GM23338 (cell line): ENCODE results near the gene ARHGEF37. TPM values are rescaled to one million over a fixed set of nuclear protein-coding genes. Genes with fewer than 3 reads are reported as not detected.

ENCODE experiments used
- ATAC-seq: fragments of 200-7000 bp; cut with Tn5 transposase; 3 replicates; pipeline ENCODE4 v1.9.1; 2020
- DNase-seq: peaks from one replicate; pipeline ENCODE4 v3.0.0-alpha.2; 2015; ENCODE audit warnings: low spot score
- H2AFZ ChIP-seq: fragments of 200-600 bp; sonication (generic); 2 replicates; pipeline ENCODE4 v1.8.0; 2016; ENCODE audit warnings: antibody characterized with exemption, mild to moderate bottlenecking, moderate library complexity
- H3F3A ChIP-seq: fragments of 200-600 bp; sonication (generic); replicated peaks from 2 replicates; pipeline ENCODE4 v1.8.0; 2017; ENCODE audit warnings: antibody characterized with exemption, mixed run types, low read depth
- H3K27ac ChIP-seq: fragments of 200-600 bp; sonication (generic); 2 replicates; pipeline ENCODE4 v1.6.1; 2016; ENCODE audit warnings: low read depth
- H3K27me3 ChIP-seq: fragments of 200-600 bp; sonication (generic); 2 replicates; pipeline ENCODE4 v1.8.0; 2016; ENCODE audit warnings: mild to moderate bottlenecking, mixed run types, moderate library complexity; ENCODE audit not compliant: insufficient read depth
- H3K36me3 ChIP-seq: fragments of 200-600 bp; sonication (generic); 2 replicates; pipeline ENCODE4 v1.8.0; 2016; ENCODE audit warnings: mild to moderate bottlenecking; ENCODE audit not compliant: insufficient read depth
- H3K4me1 ChIP-seq: fragments of 200-600 bp; sonication (generic); 2 replicates; pipeline ENCODE4 v1.8.0; 2016; ENCODE audit warnings: mild to moderate bottlenecking, moderate library complexity; ENCODE audit not compliant: insufficient read depth
- H3K4me2 ChIP-seq: fragments of 200-600 bp; sonication (generic); 2 replicates; pipeline ENCODE4 v1.7.1; 2017; ENCODE audit warnings: mixed run types
- H3K4me3 ChIP-seq: fragments of 200-600 bp; sonication (generic); 2 replicates; pipeline ENCODE4 v1.6.1; 2016; ENCODE audit warnings: mixed run types
- H3K79me2 ChIP-seq: fragments of 200-600 bp; sonication (generic); replicated peaks from 2 replicates; pipeline ENCODE4 v1.8.0; 2017; ENCODE audit warnings: mild to moderate bottlenecking; ENCODE audit not compliant: insufficient read depth
- H3K9me2 ChIP-seq: fragments of 200-600 bp; sonication (generic); 2 replicates; pipeline ENCODE4 v1.8.0; 2017; ENCODE audit not compliant: insufficient read depth
- H4K20me1 ChIP-seq: fragments of 200-600 bp; sonication (generic); replicated peaks from 2 replicates; pipeline ENCODE4 v1.8.0; 2017; ENCODE audit warnings: mild to moderate bottlenecking; ENCODE audit not compliant: insufficient read depth
- H3K27ac Mint-ChIP-seq: 2 replicates; pipeline ENCODE4 v1.8.0; 2020; ENCODE audit warnings: inconsistent platforms, mild to moderate bottlenecking, moderate library complexity, mixed read lengths
- H3K27me3 Mint-ChIP-seq: 3 replicates; pipeline ENCODE4 v1.8.0; 2022; ENCODE audit warnings: low read depth, mild to moderate bottlenecking, moderate library complexity, mixed read lengths, inconsistent platforms; ENCODE audit not compliant: insufficient read depth, poor library complexity
- H3K36me3 Mint-ChIP-seq: 3 replicates; pipeline ENCODE4 v1.8.0; 2021; ENCODE audit warnings: low read depth, mild to moderate bottlenecking, inconsistent platforms, moderate library complexity, mixed read lengths
- H3K4me1 Mint-ChIP-seq: 3 replicates; pipeline ENCODE4 v1.8.0; 2020; ENCODE audit warnings: mild to moderate bottlenecking, inconsistent platforms, mixed read lengths
- H3K4me3 Mint-ChIP-seq: 3 replicates; pipeline ENCODE4 v1.8.0; 2021; ENCODE audit warnings: moderate library complexity, mild to moderate bottlenecking, inconsistent platforms, mixed read lengths
- H3K9me3 Mint-ChIP-seq: 3 replicates; pipeline ENCODE4 v1.8.0; 2020; ENCODE audit warnings: moderate library complexity, mild to moderate bottlenecking, inconsistent platforms, mixed read lengths
- EZH2 ChIP-seq: fragments of 200-600 bp; sonication (generic); IDR thresholded peaks from one replicate; pipeline ENCODE4 v1.8.0; 2017; ENCODE audit warnings: antibody characterized with exemption, mild to moderate bottlenecking, low read depth; ENCODE audit not compliant: unreplicated experiment
- EZH2phosphoT487 ChIP-seq: fragments of 200-600 bp; sonication (generic); IDR thresholded peaks from one replicate; pipeline ENCODE4 v1.8.1; 2018; ENCODE audit warnings: antibody characterized with exemption; ENCODE audit not compliant: unreplicated experiment
- POLR2AphosphoS5 ChIP-seq: IDR thresholded peaks from 2 replicates; pipeline ENCODE4 v1.6.1; 2016; ENCODE audit warnings: antibody characterized with exemption, low read depth
- STAT1 ChIP-seq: IDR thresholded peaks from one replicate; pipeline ENCODE4 v1.6.1; 2016; ENCODE audit warnings: antibody characterized with exemption; ENCODE audit not compliant: unreplicated experiment
- ZNF114 ChIP-seq: fragments of 250-450 bp; sonication (Bioruptor Pico); IDR thresholded peaks from 2 replicates; pipeline ENCODE4 v1.5.0; 2020; ENCODE audit warnings: mild to moderate bottlenecking, moderate library complexity
- ZNF331 ChIP-seq: fragments of 250-450 bp; sonication (Bioruptor Pico); IDR thresholded peaks from 2 replicates; pipeline ENCODE4 v1.5.0; 2020; ENCODE audit warnings: low read depth, mild to moderate bottlenecking, moderate library complexity
- polyA plus RNA-seq: library from polyadenylated mRNA; unstranded; fragments of >200 nt; fragmentation: Nextera tagmentation; extraction: Ambion mirVana; gene quantifications from 2 replicates; pipeline ENCODE4 v1.2.1, GENCODE V29; 2016
- total RNA-seq: library from RNA; depleted of rRNA; stranded (reverse); fragments of >200 nt; shearing (Covaris generic); gene quantifications from 2 replicates; pipeline ENCODE4 v1.2.3, GENCODE V29; 2014
- TF ChIP-seq, protein P1 (sequence below): IDR thresholded peaks from one replicate; pipeline ENCODE4 v1.6.1; 2018; ENCODE audit warnings: antibody characterized with exemption; ENCODE audit not compliant: unreplicated experiment
- TF ChIP-seq, protein P2 (sequence below), 2 experiments: fragments of 200-600 bp in 1 of 2; sonication (generic) in 1 of 2; conservative IDR thresholded peaks; 2 replicates each; pipeline versions ENCODE4 v1.5.1 to v1.6.1; 2016 to 2017; ENCODE audit warnings: antibody characterized with exemption in 2 of 2, low read depth in 2 of 2, mild to moderate bottlenecking in 2 of 2, moderate library complexity in 1 of 2

The ARHGEF37 gene
- total and polyA plus RNA-seq, 2 experiments from 2014 or later = 0.14 to 0.79 TPM

DNA sequence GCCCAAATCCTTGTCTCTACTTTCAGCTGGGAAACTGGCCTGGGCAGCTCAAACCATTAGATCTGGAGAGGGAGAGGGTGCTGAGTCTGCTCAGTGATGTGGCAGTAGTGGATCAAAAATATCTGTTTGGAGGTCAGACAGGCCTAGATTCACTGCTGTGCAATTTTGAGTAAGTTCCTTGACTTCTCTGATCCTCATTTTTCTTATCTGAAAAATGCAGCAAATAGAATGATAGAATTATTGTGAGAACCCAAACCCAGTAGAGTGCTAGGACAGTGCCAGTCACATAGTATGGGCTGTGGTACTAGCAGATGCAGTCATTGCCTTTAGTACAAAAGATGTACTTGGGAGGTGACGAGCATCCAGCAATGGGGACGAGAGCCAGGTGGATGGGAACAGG is 50.2 kb downstream of the ARHGEF37 start (continued):
- TF ChIP-seq, protein P1, sequence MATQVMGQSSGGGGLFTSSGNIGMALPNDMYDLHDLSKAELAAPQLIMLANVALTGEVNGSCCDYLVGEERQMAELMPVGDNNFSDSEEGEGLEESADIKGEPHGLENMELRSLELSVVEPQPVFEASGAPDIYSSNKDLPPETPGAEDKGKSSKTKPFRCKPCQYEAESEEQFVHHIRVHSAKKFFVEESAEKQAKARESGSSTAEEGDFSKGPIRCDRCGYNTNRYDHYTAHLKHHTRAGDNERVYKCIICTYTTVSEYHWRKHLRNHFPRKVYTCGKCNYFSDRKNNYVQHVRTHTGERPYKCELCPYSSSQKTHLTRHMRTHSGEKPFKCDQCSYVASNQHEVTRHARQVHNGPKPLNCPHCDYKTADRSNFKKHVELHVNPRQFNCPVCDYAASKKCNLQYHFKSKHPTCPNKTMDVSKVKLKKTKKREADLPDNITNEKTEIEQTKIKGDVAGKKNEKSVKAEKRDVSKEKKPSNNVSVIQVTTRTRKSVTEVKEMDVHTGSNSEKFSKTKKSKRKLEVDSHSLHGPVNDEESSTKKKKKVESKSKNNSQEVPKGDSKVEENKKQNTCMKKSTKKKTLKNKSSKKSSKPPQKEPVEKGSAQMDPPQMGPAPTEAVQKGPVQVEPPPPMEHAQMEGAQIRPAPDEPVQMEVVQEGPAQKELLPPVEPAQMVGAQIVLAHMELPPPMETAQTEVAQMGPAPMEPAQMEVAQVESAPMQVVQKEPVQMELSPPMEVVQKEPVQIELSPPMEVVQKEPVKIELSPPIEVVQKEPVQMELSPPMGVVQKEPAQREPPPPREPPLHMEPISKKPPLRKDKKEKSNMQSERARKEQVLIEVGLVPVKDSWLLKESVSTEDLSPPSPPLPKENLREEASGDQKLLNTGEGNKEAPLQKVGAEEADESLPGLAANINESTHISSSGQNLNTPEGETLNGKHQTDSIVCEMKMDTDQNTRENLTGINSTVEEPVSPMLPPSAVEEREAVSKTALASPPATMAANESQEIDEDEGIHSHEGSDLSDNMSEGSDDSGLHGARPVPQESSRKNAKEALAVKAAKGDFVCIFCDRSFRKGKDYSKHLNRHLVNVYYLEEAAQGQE = no peak
- TF ChIP-seq EZH2 = no peak

DNA sequence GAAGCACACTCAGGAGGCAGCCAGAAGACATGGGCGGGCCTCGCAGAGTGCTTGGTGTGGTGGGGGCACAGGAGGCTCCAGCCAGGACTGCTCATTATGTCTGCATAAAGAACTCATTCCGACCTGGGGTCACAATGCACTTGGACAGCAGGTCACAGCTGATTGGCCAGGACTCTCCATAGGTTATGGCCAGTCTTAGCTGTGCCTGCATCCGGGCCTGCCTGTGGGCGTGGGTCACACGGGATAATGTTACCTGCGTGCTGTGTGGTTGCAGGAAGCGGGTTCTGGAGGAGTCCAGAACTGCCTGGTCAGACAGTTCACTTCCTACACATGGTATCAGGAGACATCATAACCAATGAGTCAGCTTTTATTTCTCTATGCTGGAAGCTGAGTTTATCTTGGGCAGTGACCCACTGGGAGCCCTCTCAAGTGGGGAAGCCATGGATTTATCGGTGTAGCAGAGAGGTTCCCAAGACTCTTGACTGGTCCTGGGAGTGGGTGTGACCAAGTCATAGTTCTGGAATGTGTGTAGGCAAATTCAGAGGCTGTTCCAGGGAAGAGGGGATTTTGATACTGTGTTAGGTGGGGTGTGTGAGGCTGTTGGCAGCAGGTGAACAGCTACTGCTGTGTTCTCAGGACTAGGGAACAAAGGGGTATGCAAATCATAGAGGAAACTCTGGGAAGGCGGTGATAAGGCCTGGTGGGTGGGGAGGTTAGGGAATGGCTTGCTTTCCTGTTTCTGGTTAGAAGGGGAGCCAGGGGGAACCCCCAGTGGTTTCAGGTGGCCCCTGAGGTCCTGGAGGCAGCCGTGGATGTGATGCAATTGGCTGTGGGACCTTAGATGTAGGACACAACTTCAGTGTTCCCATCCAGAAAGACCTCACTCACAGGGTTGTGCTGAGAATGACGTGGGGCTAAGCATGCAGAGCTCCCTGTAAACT is 51.3 kb downstream of the ARHGEF37 start:
- H4K20me1 ChIP-seq = no peaks in the 10 kb centered on the region

More for the DNA sequence above, 51.3 kb downstream of the ARHGEF37 start:
- Histone ChIP-seq H3K36me3 (no peaks in the 10 kb centered on the region), H3F3A (no peaks in the 10 kb centered on the region), H3K27ac (no peak overlapping the region), H2AFZ (peak overlapping the region; percentile 92), H3K4me3 (no peak overlapping the region), H3K79me2 (no peaks in the 10 kb centered on the region), H3K9me2 (no peaks in the 10 kb centered on the region), H3K27me3 (no peaks in the 10 kb centered on the region), H3K4me2 (peak overlapping the region; percentile 49), H3K4me1 (peaks cover 15% of the 10 kb centered on the region)
- TF ChIP-seq, protein P1 = no peak
- TF ChIP-seq ZNF331 (no peak), ZNF114 (CRISPR knock-in tag) (no peak), POLR2AphosphoS5 (no peak), STAT1 (no peak), EZH2phosphoT487 (no peak)
- TF ChIP-seq, protein P2, sequence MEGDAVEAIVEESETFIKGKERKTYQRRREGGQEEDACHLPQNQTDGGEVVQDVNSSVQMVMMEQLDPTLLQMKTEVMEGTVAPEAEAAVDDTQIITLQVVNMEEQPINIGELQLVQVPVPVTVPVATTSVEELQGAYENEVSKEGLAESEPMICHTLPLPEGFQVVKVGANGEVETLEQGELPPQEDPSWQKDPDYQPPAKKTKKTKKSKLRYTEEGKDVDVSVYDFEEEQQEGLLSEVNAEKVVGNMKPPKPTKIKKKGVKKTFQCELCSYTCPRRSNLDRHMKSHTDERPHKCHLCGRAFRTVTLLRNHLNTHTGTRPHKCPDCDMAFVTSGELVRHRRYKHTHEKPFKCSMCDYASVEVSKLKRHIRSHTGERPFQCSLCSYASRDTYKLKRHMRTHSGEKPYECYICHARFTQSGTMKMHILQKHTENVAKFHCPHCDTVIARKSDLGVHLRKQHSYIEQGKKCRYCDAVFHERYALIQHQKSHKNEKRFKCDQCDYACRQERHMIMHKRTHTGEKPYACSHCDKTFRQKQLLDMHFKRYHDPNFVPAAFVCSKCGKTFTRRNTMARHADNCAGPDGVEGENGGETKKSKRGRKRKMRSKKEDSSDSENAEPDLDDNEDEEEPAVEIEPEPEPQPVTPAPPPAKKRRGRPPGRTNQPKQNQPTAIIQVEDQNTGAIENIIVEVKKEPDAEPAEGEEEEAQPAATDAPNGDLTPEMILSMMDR (conservative IDR thresholded peaks at IDR 0.05; ENCODE audit: low read depth in 2 of 2) = no peak
- peak; percentile 80 for ATAC-seq
- Mint-ChIP-seq H3K27me3 (peaks cover 8% of the 10 kb centered on the region), H3K9me3 (no peaks in the 10 kb centered on the region), H3K4me1 (peaks cover 21% of the 10 kb centered on the region), H3K4me3 (peak overlapping the region; percentile 25; the same call in 2 of the 3 replicates), H3K36me3 (no peaks in the 10 kb centered on the region), H3K27ac (peak overlapping the region; percentile 78)
- peak; percentile 51 for DNase-seq
